Measurements from ENCODE around the gene USP48. TPM values are rescaled to one million over a fixed set of nuclear protein-coding genes. Genes with fewer than 3 reads are reported as not detected.

USP48 gene
- total and polyA plus RNA-seq, 12 donors = 35.9 to 156 (median 86.4) TPM

- 54 to 68% (median 58%) methylated on average over 7 of the region's 7 CpGs for WGBS, 4 donors
- peaks cover 27 to 71% of the 10 kb centered on the region in 2 donors for H3K4me1 ChIP-seq (replicated peaks in 1 of 2)
- intact Hi-C loops (cut with DNase I) = no loop called here
These were observed 19.1 kb downstream of the USP48 start for GRCh38 chr1:21763694-21764419.

GRCh38 chr1:21763236-21763635 lies 19.7 kb downstream of the USP48 start:
- H3K27ac ChIP-seq = peak overlapping the region in 2 of 5 donors; percentile 69 to 78
- intact Hi-C loops (cut with DNase I) = no loop called here
- DNase-seq = peak in 1 of 7 donors; percentile 20

More at GRCh38 chr1:21763694-21764419, 19.1 kb downstream of the USP48 start:
- peak in 1 of 7 donors; percentile 13 for DNase-seq
- Histone ChIP-seq H3K36me3 (replicated peaks in 1 of 2) (no peaks in the 10 kb centered on the region), H3K4me3 (no peak overlapping the region), H3K27me3 (no peaks in the 10 kb centered on the region), H3K27ac (peak overlapping the region; percentile 43 to 89 (median 78)), H3K9me3 (replicated peaks in 1 of 3) (no peaks in the 10 kb centered on the region)
- no peak for TF ChIP-seq POLR2A (IDR thresholded peaks at IDR 0.05)
- TF ChIP-seq CTCF (IDR thresholded peaks at IDR 0.05) = no peak

GRCh38 chr1:21762022-21762404 lies 20.9 kb downstream of the USP48 start:
- Histone ChIP-seq H3K4me3 (no peak overlapping the region), H3K27ac (peak overlapping the region in 1 of 5 donors; percentile 43), H3K27me3 (no peaks in the 10 kb centered on the region), H3K36me3 (replicated peaks in 1 of 2) (no peaks in the 10 kb centered on the region), H3K9me3 (replicated peaks in 1 of 3) (no peaks in the 10 kb centered on the region), H3K4me1 (replicated peaks in 1 of 2) (peaks cover 21 to 60% of the 10 kb centered on the region in 2 donors)
- no peak for TF ChIP-seq CTCF (IDR thresholded peaks at IDR 0.05)
- DNase-seq = no peak
- WGBS, 4 donors = 85 to 90% (median 86%) methylated on average over 8 of the region's 8 CpGs
- intact Hi-C loops (cut with DNase I) = no loop called here

More at GRCh38 chr1:21763236-21763635, 19.7 kb downstream of the USP48 start:
- H3K4me1 ChIP-seq (replicated peaks in 1 of 2) = peaks cover 27 to 70% of the 10 kb centered on the region in 2 donors
- WGBS, 4 donors = 85 to 96% (median 94%) methylated on average over 8 to 10 of the region's 10 CpGs
- H3K4me3 ChIP-seq = no peak overlapping the region
- H3K9me3 ChIP-seq (replicated peaks in 1 of 3) = no peaks in the 10 kb centered on the region
- H3K27me3 ChIP-seq = no peaks in the 10 kb centered on the region
- no peaks in the 10 kb centered on the region for H3K36me3 ChIP-seq (replicated peaks in 1 of 2)
- TF ChIP-seq POLR2A (IDR thresholded peaks at IDR 0.05) (no peak), CTCF (IDR thresholded peaks at IDR 0.05) (no peak)

DNA sequence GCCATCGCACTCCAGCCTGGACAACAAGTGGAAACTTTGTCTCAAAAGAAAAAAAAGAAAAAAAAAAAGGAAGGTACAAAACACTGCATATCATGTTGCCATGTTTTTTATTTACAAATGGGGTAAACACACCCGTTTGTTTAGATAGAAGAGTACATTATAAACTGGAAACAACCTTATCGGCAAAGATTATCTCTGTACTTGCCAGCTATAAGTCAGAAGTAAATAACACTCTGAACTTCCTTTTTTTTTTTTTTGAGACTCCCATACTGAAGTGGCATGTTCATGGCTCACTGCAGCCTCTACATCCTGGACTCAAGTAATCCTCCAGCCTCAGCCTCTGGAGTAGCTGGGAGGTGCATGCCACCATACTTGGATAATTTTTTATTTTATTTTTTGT lies 21.9 kb downstream of the USP48 start:
- intact Hi-C loops (cut with DNase I) = no loop called here
- DNase-seq = no peak
- no peak overlapping the region for H3K4me3 ChIP-seq
- WGBS, 4 donors = 56 to 69% (median 60%) methylated on average over 3 of the region's 3 CpGs
- no peak overlapping the region for H3K27ac ChIP-seq
- H3K27me3 ChIP-seq = no peaks in the 10 kb centered on the region
- peaks cover 21 to 50% of the 10 kb centered on the region in 2 donors for H3K4me1 ChIP-seq (replicated peaks in 1 of 2)
- TF ChIP-seq CTCF (IDR thresholded peaks at IDR 0.05) (no peak), POLR2A (IDR thresholded peaks at IDR 0.05) (no peak)
- H3K9me3 ChIP-seq (replicated peaks in 1 of 3) = no peaks in the 10 kb centered on the region
- peaks cover 0 to under 1% of the 10 kb centered on the region in 2 donors for H3K36me3 ChIP-seq (replicated peaks in 1 of 2)

All from adrenal gland (tissue), 12 donors.